MM.1S (cell line): Measurements from ENCODE around the gene ALOX12B.

Source experiments
- EZH2 ChIP-seq: fragments of 300-600 bp; sonication (generic); optimal IDR thresholded peaks from 2 replicates; pipeline ENCODE3; 2017; ENCODE audit warnings: low read depth, mild to moderate bottlenecking, antibody characterized with exemption, low read length, mixed read lengths
- EZH2phosphoT487 ChIP-seq: fragments of 300-600 bp; sonication (generic); IDR thresholded peaks from 2 replicates; pipeline ENCODE4 v1.6.1; 2018; ENCODE audit warnings: antibody characterized with exemption, low read length
- TF ChIP-seq, protein P1 (sequence below): fragments of 300-600 bp; sonication (generic); IDR thresholded peaks from 2 replicates; pipeline ENCODE4 v1.5.1; 2016; ENCODE audit warnings: antibody characterized with exemption, low read length, mixed read lengths

- TF ChIP-seq, protein P1, sequence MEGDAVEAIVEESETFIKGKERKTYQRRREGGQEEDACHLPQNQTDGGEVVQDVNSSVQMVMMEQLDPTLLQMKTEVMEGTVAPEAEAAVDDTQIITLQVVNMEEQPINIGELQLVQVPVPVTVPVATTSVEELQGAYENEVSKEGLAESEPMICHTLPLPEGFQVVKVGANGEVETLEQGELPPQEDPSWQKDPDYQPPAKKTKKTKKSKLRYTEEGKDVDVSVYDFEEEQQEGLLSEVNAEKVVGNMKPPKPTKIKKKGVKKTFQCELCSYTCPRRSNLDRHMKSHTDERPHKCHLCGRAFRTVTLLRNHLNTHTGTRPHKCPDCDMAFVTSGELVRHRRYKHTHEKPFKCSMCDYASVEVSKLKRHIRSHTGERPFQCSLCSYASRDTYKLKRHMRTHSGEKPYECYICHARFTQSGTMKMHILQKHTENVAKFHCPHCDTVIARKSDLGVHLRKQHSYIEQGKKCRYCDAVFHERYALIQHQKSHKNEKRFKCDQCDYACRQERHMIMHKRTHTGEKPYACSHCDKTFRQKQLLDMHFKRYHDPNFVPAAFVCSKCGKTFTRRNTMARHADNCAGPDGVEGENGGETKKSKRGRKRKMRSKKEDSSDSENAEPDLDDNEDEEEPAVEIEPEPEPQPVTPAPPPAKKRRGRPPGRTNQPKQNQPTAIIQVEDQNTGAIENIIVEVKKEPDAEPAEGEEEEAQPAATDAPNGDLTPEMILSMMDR: no peak
- no peak for TF ChIP-seq EZH2phosphoT487
- TF ChIP-seq EZH2: no peak
These were observed 33.9 kb downstream of the ALOX12B start for GRCh38 chr17:8053600-8053999.
